Measurements from ENCODE around the gene PLXDC1.

- TF ChIP-seq FOXM1 (IDR thresholded peaks at IDR 0.05; ENCODE audit: borderline replicate concordance, low read depth) (no peak), RAD21 (IDR thresholded peaks at IDR 0.05; ENCODE audit: low read depth) (no peak)
These were observed 25.0 kb downstream of the PLXDC1 start for GRCh38 chr17:39126436-39126835.
